Measurements from ENCODE around the gene SORCS1.

GRCh38 chr10:106802949-106803348, 361.6 kb downstream of the SORCS1 start:
- TF ChIP-seq CTCF (IDR thresholded peaks at IDR 0.05) (no peak), POLR2A (IDR thresholded peaks at IDR 0.05) (no peak)

Measured in right lobe of liver (tissue), 4 donors.